IMR-90 (cell line): ENCODE data around the gene PPIL6. TPM values are rescaled to one million over a fixed set of nuclear protein-coding genes. Genes with fewer than 3 reads are reported as not detected.

Experiments used
- ATAC-seq: fragments of 200-7000 bp; cut with Tn5 transposase; 2 replicates; pipeline ENCODE4 v1.9.1; 2020; ENCODE audit warnings: low read depth, mild to moderate bottlenecking, moderate library complexity
- BruUV-seq: library from RNA; stranded (reverse); fragments of 400-500 nt; replicated peaks from 2 replicates; lab custom pipeline; 2021; lab: Mats Ljungman, UMichigan
- CTCF ChIA-PET: fragments of 300-600 bp; formaldehyde crosslinking; extraction: SDS; loops from one replicate; lab custom pipeline; 2021; ENCODE audit warnings: antibody characterized with exemption; lab: Yijun Ruan, JAX
- POLR2A ChIA-PET: fragments of 300-600 bp; sonication (Branson Sonifier 250); formaldehyde crosslinking; loops from one replicate; lab custom pipeline; 2022; ENCODE audit warnings: antibody characterized with exemption; ENCODE audit not compliant: unreplicated experiment; lab: Charles Lee
- DNase-seq: peaks from one replicate; pipeline ENCODE4 v3.0.0; 2013
- H2AFZ ChIP-seq: replicated peaks from 2 replicates; pipeline ENCODE3; 2013; ENCODE audit warnings: low read length, mild to moderate bottlenecking; ENCODE audit not compliant: poor library complexity
- H2AK5ac ChIP-seq: 2 replicates; pipeline ENCODE4 v1.6.1; 2013; ENCODE audit warnings: low read depth, low read length, inconsistent platforms
- H2AK9ac ChIP-seq: replicated peaks from 2 replicates; pipeline ENCODE3; 2013; ENCODE audit warnings: mild to moderate bottlenecking, low read depth, low read length, moderate library complexity; ENCODE audit not compliant: poor library complexity
- H2BK120ac ChIP-seq: 2 replicates; pipeline ENCODE4 v1.6.1; 2013; ENCODE audit warnings: low read depth, low read length, inconsistent platforms
- H2BK15ac ChIP-seq: 3 replicates; pipeline ENCODE4 v1.6.1; 2013; ENCODE audit warnings: low read depth, low read length, inconsistent platforms
- H2BK20ac ChIP-seq: 2 replicates; pipeline ENCODE4 v1.6.1; 2013; ENCODE audit warnings: low read depth, mild to moderate bottlenecking, inconsistent platforms, low read length, moderate library complexity
- H2BK5ac ChIP-seq: 2 replicates; pipeline ENCODE4 v1.6.1; 2013; ENCODE audit warnings: mild to moderate bottlenecking, low read depth, low read length, inconsistent platforms; ENCODE audit not compliant: poor library complexity, severe bottlenecking
- H3K14ac ChIP-seq: replicated peaks from 2 replicates; pipeline ENCODE4 v1.6.1; 2013; ENCODE audit warnings: low read depth, low read length, inconsistent platforms
- H3K18ac ChIP-seq: 2 replicates; pipeline ENCODE4 v1.6.1; 2013; ENCODE audit warnings: low read depth, low read length, control low read depth
- H3K23ac ChIP-seq: 2 replicates; pipeline ENCODE4 v1.6.1; 2013; ENCODE audit warnings: low read depth, low read length, inconsistent platforms
- H3K27ac ChIP-seq: 2 replicates; pipeline ENCODE4 v1.5.1; 2013; ENCODE audit warnings: mild to moderate bottlenecking, control low read depth, low read length; ENCODE audit not compliant: insufficient read depth
- H3K27me3 ChIP-seq: 2 replicates; pipeline ENCODE4 v1.6.1; 2013; ENCODE audit warnings: low read length; ENCODE audit not compliant: control insufficient read depth, insufficient read depth
- H3K36me3 ChIP-seq: 2 replicates; pipeline ENCODE4 v1.6.1; 2013; ENCODE audit warnings: low read length, mixed read lengths; ENCODE audit not compliant: control insufficient read depth, insufficient read depth
- H3K4ac ChIP-seq: 2 replicates; pipeline ENCODE4 v1.6.1; 2013; ENCODE audit warnings: low read depth, low read length, inconsistent platforms
- H3K4me1 ChIP-seq: 2 replicates; pipeline ENCODE4 v1.6.1; 2013; ENCODE audit warnings: low read length, mixed read lengths; ENCODE audit not compliant: control insufficient read depth, insufficient read depth
- H3K4me2 ChIP-seq: 2 replicates; pipeline ENCODE4 v1.6.1; 2013; ENCODE audit warnings: low read depth, mild to moderate bottlenecking, control low read depth, low read length, moderate library complexity
- H3K4me3 ChIP-seq: 2 replicates; pipeline ENCODE4 v1.5.1; 2013; ENCODE audit warnings: low read depth, mild to moderate bottlenecking, control low read depth, low read length, moderate library complexity; ENCODE audit not compliant: insufficient read depth
- H3K56ac ChIP-seq: 2 replicates; pipeline ENCODE4 v1.6.1; 2013; ENCODE audit warnings: low read length, inconsistent platforms; ENCODE audit not compliant: insufficient read depth; ENCODE audit errors: extremely low read depth
- H3K79me1 ChIP-seq, 2 experiments: 2 replicates each; pipeline ENCODE4 v1.6.1; 2013; ENCODE audit warnings: low read length in 2 of 2, inconsistent platforms in 1 of 2, low read depth in 1 of 2
- H3K9ac ChIP-seq: 2 replicates; pipeline ENCODE4 v1.6.1; 2013; ENCODE audit warnings: low read depth, low read length, control low read depth
- H3K9me1 ChIP-seq: 2 replicates; pipeline ENCODE4 v1.6.1; 2013; ENCODE audit warnings: low read length, inconsistent platforms; ENCODE audit not compliant: insufficient read depth
- H3K9me3 ChIP-seq: 2 replicates; pipeline ENCODE4 v1.6.1; 2013; ENCODE audit warnings: low read length; ENCODE audit not compliant: control insufficient read depth, insufficient read depth
- H4K20me1 ChIP-seq: 2 replicates; pipeline ENCODE4 v1.6.1; 2013; ENCODE audit warnings: low read length, inconsistent platforms; ENCODE audit not compliant: insufficient read depth
- H4K5ac ChIP-seq: 2 replicates; pipeline ENCODE4 v1.6.1; 2013; ENCODE audit warnings: mild to moderate bottlenecking, low read depth, low read length, control low read depth
- H4K8ac ChIP-seq, 2 experiments: 2 replicates each; pipeline ENCODE4 v1.6.1; 2013; ENCODE audit warnings: low read depth in 2 of 2, low read length in 2 of 2, control low read depth in 1 of 2, inconsistent platforms in 1 of 2
- H4K91ac ChIP-seq: 2 replicates; pipeline ENCODE4 v1.6.1; 2013; ENCODE audit warnings: low read depth, low read length, inconsistent platforms; ENCODE audit not compliant: insufficient read depth
- BHLHE40 ChIP-seq: fragments of 150-350 bp; IDR thresholded peaks from 2 replicates; pipeline ENCODE4 v1.6.1; 2016; ENCODE audit warnings: mild to moderate bottlenecking, low read depth, low read length
- CEBPB ChIP-seq: IDR thresholded peaks from 2 replicates; pipeline ENCODE4 v1.6.1; 2012; ENCODE audit warnings: low read depth, low read length, improper control_type of control experiment
- ELK1 ChIP-seq: fragments of 150-350 bp; IDR thresholded peaks from 2 replicates; pipeline ENCODE4 v1.6.1; 2016; ENCODE audit warnings: low read depth, mild to moderate bottlenecking, low read length, moderate library complexity, borderline replicate concordance
- MAFK ChIP-seq: IDR thresholded peaks from 2 replicates; pipeline ENCODE4 v1.6.1; 2012; ENCODE audit warnings: low read depth, low read length, improper control_type of control experiment
- MAZ ChIP-seq: IDR thresholded peaks from 2 replicates; pipeline ENCODE4 v1.6.1; 2012; ENCODE audit warnings: low read depth, mild to moderate bottlenecking, low read length, improper control_type of control experiment, moderate library complexity, borderline replicate concordance
- NFE2L2 ChIP-seq: fragments of 150-350 bp; IDR thresholded peaks from 2 replicates; pipeline ENCODE4 v1.6.1; 2016; ENCODE audit warnings: low read depth, mild to moderate bottlenecking, low read length
- POLR2A ChIP-seq: IDR thresholded peaks from 2 replicates; pipeline ENCODE4 v1.6.1; 2012; ENCODE audit warnings: mild to moderate bottlenecking, low read depth, low read length
- RAD21 ChIP-seq: IDR thresholded peaks from 2 replicates; pipeline ENCODE4 v1.6.1; 2012; ENCODE audit warnings: low read length, improper control_type of control experiment
- RCOR1 ChIP-seq: IDR thresholded peaks from 2 replicates; pipeline ENCODE4 v1.6.1; 2012; ENCODE audit warnings: mild to moderate bottlenecking, low read length, improper control_type of control experiment; ENCODE audit not compliant: insufficient replicate concordance
- RFX5 ChIP-seq: IDR thresholded peaks from 2 replicates; pipeline ENCODE4 v1.8.0; 2012; ENCODE audit warnings: low read depth, mild to moderate bottlenecking, low read length, moderate library complexity
- SMC3 ChIP-seq: fragments of 150-350 bp; IDR thresholded peaks from 2 replicates; pipeline ENCODE4 v1.6.1; 2016; ENCODE audit warnings: low read depth, mild to moderate bottlenecking, antibody characterized with exemption, low read length, moderate library complexity
- WGBS, 2 experiments: methylation state at CpG; one replicate each; pipeline versions ENCODE4 v1.1.5 to v1.1.7; 2013; ENCODE audit warnings: missing lambda C conversion rate in 2 of 2; ENCODE audit not compliant: insufficient read length in 1 of 2; ENCODE audit errors: extremely low coverage in 2 of 2; 5-methylcytosine and 5-hydroxymethylcytosine counted together
- dilution Hi-C: fragments of 300-500 bp; cut with HindIII; formaldehyde crosslinking; loops from one replicate; pipeline ENCODE4 v1.14.3; 2018; ENCODE audit warnings: low sequenced_read_pairs; ENCODE audit not compliant: unreplicated experiment
- in situ Hi-C: fragments of 300-500 bp; cut with MboI; formaldehyde crosslinking; loops from 3 replicates; pipeline ENCODE4 v1.14.3; 2019; ENCODE audit warnings: low sequenced_read_pairs, inconsistent platforms, mixed read lengths
- intact Hi-C: fragments of 100-400 bp; cut with micrococcal nuclease; formaldehyde crosslinking; loops from 2 replicates; pipeline ENCODE4 v1.10.0; 2022
- polyA plus RNA-seq, 3 experiments: library from polyadenylated mRNA; depleted of rRNA; stranded (reverse); fragments of >200 nt; gene quantifications; 2 replicates each; pipeline ENCODE4 v1.2.3, GENCODE V29; 2012; ENCODE audit warnings: low replicate concordance in 1 of 3
- total RNA-seq: library from RNA; depleted of rRNA; stranded (reverse); fragments of >200 nt; gene quantifications from 2 replicates; pipeline ENCODE4 v1.2.3, GENCODE V29; 2012
- TF ChIP-seq, protein P1 (sequence below): fragments of 150-350 bp; IDR thresholded peaks from 2 replicates; pipeline ENCODE4 v1.6.1; 2017; ENCODE audit warnings: mild to moderate bottlenecking, antibody characterized with exemption, low read length, low read depth
- TF ChIP-seq, protein P2 (sequence below): conservative IDR thresholded peaks from 2 replicates; pipeline ENCODE4 v1.5.1; 2012; ENCODE audit warnings: mild to moderate bottlenecking, low read depth, low read length, improper control_type of control experiment

Gene PPIL6
- total and polyA plus RNA-seq, 2 of the 4 experiments (the other 2 are of a cell fraction) = 0.15 to 0.18 TPM

DNA sequence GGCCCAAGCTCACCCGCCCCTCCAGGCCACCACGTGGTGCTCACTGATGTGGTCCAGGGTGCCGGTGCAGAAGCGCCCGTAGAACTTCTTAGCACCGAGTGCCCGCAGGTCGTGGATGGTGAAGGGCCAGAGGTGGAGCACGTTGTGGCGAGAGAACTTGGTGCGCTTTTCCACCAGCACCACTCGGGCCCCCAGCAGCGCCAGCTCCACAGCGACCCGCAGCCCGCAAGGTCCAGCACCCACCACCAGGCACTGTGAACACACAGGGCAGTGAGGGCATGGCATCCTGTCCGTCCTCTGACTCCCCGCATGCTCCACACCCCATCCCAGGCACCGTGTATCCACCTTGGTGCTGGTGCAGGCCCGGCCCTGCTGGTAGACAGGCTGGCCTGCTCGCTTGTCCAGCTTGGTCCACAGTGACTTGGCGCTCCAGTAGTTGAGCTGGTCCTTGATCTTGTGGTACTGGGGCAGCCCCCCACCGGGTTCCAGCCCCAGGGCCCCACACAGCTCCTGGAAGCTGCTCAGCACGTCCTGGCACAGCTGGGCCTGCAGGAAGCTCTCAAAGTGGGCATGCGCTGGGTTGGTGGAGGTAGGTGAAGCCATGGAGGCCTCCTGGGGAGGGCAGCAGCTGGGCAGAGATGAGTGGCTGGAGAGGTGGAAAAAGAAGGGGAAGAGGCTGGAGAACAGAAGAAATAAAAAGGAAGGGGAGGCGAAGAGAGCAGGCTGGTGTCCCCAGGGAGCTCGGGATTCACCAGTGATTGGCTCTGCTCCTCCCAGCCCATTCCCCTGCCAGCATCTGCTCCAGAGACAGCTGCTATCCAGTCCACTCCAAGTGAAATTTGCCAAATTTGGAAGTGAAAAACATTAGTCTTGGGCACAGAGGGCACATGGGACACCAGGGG lies 13.4 kb upstream of the PPIL6 start:
- Histone ChIP-seq H4K91ac (peak overlapping the region; percentile 66; the same call in 1 of the 2 replicates), H3K4ac (peak overlapping the region; percentile 95), H2AK9ac (peak overlapping the region; percentile 99), H2AK5ac (peak overlapping the region; percentile 88; the same call in 1 of the 2 replicates), H3K79me1 (peaks cover 23 to 69% of the 10 kb centered on the region in 2 experiments), H4K8ac (peak overlapping the region; percentile 4 to 64; a peak in 3 of 4 replicates), H2BK120ac (peak overlapping the region; percentile 25; the same call in 1 of the 2 replicates), H3K18ac (no peak overlapping the region), H3K9ac (peak overlapping the region; percentile 29), H3K36me3 (peaks cover 32% of the 10 kb centered on the region), H3K9me3 (no peaks in the 10 kb centered on the region), H3K4me3 (peak overlapping the region; percentile 98), H3K27me3 (no peaks in the 10 kb centered on the region), H3K14ac (peak overlapping the region; percentile 86), H2AFZ (peak overlapping the region; percentile 91), H3K9me1 (peaks cover 24% of the 10 kb centered on the region), H4K5ac (no peak overlapping the region), H4K20me1 (no peaks in the 10 kb centered on the region; the same call in 1 of the 2 replicates), H2BK20ac (no peak overlapping the region), H3K4me1 (peaks cover 11% of the 10 kb centered on the region), H3K56ac (no peak overlapping the region), H3K27ac (peak overlapping the region; percentile 37), H2BK15ac (no peak overlapping the region), H3K4me2 (peak overlapping the region; percentile 58), H2BK5ac (no peak overlapping the region), H3K23ac (peak overlapping the region; percentile 95; the same call in 1 of the 2 replicates)
- ChIA-PET POLR2A (interaction anchor here (0.5 to 1.2 kb wide), 2 partner anchors 9 to 59 kb away, joined by 3 read pairs; no protein-coding TSS in a partner anchor), CTCF (interaction anchor here (0.6 kb wide), 1 partner anchor 34 kb away, joined by 4 read pairs; no protein-coding TSS in a partner anchor)
- in situ Hi-C loops (no loop called here), dilution Hi-C loops (no loop called here), intact Hi-C loops (no loop called here)
- DNase-seq (no peak), ATAC-seq (peak; percentile 8)
- 96% methylated on average over 13 of the region's 27 CpGs; no CpG with 5 or more reads in 1 of the 2 experiments for WGBS, 2 experiments
- TSS peak; percentile 56 for BruUV-seq
- no peak for TF ChIP-seq MAZ
- TF ChIP-seq ELK1 = no peak
- no peak for TF ChIP-seq RAD21
- no peak for TF ChIP-seq RFX5
- TF ChIP-seq, protein P1, sequence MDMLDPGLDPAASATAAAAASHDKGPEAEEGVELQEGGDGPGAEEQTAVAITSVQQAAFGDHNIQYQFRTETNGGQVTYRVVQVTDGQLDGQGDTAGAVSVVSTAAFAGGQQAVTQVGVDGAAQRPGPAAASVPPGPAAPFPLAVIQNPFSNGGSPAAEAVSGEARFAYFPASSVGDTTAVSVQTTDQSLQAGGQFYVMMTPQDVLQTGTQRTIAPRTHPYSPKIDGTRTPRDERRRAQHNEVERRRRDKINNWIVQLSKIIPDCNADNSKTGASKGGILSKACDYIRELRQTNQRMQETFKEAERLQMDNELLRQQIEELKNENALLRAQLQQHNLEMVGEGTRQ = no peak
- TF ChIP-seq RCOR1 = no peak
- TF ChIP-seq SMC3 = no peak
- no peak for TF ChIP-seq POLR2A
- TF ChIP-seq BHLHE40 = no peak
- no peak for TF ChIP-seq CEBPB
- TF ChIP-seq, protein P2, sequence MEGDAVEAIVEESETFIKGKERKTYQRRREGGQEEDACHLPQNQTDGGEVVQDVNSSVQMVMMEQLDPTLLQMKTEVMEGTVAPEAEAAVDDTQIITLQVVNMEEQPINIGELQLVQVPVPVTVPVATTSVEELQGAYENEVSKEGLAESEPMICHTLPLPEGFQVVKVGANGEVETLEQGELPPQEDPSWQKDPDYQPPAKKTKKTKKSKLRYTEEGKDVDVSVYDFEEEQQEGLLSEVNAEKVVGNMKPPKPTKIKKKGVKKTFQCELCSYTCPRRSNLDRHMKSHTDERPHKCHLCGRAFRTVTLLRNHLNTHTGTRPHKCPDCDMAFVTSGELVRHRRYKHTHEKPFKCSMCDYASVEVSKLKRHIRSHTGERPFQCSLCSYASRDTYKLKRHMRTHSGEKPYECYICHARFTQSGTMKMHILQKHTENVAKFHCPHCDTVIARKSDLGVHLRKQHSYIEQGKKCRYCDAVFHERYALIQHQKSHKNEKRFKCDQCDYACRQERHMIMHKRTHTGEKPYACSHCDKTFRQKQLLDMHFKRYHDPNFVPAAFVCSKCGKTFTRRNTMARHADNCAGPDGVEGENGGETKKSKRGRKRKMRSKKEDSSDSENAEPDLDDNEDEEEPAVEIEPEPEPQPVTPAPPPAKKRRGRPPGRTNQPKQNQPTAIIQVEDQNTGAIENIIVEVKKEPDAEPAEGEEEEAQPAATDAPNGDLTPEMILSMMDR = no peak
- TF ChIP-seq NFE2L2 = no peak
- no peak for TF ChIP-seq MAFK
